NOMO-1 treated with dmso at 0.1 percent for 144 hours (cell line): ENCODE data around the gene AZU1.
"Not testable (repeated sequence)": the region's sequence is repeated elsewhere in the genome, so short reads cannot be mapped to it uniquely, and the experiment has no call there.

Experiments
- DNase-seq: peaks from one replicate; lab custom pipeline; 2025; ENCODE audit not compliant: unreplicated experiment; lab: John Stamatoyannopoulos, UW

Gene AZU1

DNA sequence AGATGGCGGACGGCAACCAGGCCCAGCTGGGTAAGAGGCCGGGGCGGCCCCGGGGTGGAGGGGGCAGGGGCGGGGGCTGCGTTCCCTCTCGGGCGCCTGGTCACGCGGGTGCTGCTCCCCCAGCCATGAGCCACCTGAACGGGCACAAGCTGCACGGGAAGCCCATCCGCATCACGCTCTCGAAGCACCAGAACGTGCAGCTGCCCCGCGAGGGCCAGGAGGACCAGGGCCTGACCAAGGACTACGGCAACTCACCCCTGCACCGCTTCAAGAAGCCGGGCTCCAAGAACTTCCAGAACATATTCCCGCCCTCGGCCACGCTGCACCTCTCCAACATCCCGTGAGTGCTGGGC, 19.2 kb upstream of the AZU1 start:
- DNase-seq: no peak

- no peak for DNase-seq
These were observed 17.4 kb upstream of the AZU1 start for GRCh38 chr19:810077-810855.

DNA sequence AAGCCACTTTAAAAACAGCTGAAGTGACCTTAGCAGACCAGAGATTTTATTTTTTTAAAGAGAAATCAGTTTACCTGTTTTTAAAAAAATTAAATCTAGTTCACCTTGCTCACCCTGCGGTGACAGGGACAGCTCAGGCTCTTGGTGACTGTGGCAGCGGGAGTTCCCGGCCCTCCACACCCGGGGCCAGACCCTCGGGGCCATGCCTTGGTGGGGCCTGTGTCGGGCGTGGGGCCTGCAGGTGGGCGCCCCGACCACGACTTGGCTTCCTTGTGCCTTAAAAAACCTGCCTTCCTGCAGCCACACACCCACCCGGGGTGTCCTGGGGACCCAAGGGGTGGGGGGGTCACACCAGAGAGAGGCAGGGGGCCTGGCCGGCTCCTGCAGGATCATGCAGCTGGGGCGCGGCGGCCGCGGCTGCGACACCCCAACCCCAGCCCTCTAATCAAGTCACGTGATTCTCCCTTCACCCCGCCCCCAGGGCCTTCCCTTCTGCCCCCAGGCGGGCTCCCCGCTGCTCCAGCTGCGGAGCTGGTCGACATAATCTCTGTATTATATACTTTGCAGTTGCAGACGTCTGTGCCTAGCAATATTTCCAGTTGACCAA, 16.7 kb upstream of the AZU1 start:
- DNase-seq: no peak

GRCh38 chr19:811506-812048, 16.1 kb upstream of the AZU1 start:
- no peak for DNase-seq

DNA sequence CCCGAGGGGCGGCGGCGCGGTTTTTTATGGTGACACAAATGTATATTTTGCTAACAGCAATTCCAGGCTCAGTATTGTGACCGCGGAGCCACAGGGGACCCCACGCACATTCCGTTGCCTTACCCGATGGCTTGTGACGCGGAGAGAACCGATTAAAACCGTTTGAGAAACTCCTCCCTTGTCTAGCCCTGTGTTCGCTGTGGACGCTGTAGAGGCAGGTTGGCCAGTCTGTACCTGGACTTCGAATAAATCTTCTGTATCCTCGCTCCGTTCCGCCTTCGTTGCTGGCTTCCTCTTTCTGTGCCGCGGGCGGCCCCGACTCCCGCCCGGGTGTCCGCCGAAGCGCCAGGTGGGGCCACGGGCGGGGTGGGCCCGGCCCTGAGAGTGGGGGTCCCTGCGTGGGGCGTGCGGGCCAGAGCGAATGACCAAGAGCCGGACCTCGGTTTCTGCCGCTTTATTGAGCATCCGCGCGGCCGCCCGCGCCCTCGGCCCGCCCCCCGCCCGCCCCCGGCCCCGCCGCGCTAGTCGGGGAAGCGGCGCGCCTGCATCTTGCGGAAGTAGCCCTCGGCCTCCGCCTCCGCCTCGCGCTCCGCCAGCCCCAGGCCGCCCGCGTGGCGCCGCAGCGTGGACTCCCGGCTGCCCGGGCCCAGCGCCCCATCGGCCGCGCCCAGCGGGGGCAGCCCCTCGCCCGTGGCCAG, 15.4 kb upstream of the AZU1 start:
- no peak for DNase-seq

DNA sequence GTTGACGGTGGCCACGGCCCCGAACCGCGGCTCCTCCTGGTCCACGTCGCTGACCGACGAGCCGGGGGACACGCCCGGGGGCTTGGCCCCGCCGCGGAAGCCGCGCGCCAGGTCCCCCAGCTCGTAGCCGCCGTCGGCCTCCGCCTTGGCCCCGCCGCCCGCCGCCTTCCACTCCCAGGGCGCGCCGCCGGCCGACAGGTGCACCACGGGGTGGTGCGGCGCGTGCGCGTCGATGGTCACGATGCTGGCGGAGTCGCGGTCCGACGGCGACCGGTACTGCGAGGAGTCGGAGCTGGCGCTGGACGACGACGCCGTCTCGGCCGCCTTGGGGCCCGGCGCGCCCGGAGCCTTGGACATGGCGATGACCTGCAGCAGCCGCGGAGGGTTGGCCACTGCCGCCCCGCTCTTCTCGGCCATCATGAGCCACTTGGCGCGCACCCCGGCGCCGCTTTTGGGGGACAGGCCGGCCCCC, 14.9 kb upstream of the AZU1 start:
- no peak for DNase-seq

DNA sequence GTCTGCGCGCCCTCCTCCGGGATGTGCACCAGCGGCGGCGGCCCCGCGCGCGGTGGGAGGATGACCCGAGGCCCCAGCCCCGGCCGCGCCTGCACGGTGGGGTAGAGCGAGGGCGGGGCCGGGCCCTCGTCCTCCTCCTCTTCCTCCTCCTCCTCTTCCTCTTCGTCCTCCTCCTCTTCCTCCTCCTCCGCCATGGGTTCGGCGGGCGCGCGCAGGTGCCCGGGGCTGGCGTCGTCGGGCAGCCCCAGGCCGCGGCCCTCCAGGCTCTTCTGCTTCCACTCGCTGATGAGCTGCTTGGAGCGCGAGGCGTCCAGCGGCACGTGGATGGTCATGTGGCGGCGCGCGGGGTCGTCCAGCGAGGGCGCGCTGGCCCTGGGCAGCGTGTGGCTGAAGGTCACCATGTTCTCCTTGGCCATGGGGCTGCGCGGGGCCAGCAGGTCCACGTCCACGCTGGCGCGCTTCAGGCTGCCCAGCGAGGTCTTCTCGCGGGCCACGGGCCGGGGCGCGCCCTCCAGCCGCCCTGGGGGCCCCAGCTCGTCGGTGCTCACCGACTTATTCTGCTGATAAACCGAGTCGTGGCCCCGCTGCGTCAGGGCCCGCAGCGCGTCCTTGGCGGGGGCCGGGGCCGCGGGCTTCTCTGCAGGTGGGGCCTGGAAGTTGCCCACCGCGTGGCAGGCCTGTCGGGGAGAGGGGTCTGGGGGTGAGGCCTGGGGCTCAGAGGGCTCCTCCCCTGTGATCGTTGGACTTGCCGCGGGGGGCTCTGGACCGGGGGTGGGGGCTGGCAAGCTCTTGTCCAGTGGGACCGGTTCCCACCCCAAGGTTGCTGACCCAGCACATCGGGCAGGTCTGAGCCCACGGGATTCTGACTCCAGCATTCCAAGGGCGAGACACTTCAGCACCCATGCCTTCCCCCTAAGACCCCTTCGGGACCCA, 14.2 kb upstream of the AZU1 start:
- no peak for DNase-seq

GRCh38 chr19:814152-815078, 13.2 kb upstream of the AZU1 start:
- DNase-seq: no peak

GRCh38 chr19:815079-815774, 12.4 kb upstream of the AZU1 start:
- DNase-seq: no peak

GRCh38 chr19:815775-816499, 11.7 kb upstream of the AZU1 start:
- DNase-seq: no peak

GRCh38 chr19:816500-816857, 11.2 kb upstream of the AZU1 start:
- no peak for DNase-seq

DNA sequence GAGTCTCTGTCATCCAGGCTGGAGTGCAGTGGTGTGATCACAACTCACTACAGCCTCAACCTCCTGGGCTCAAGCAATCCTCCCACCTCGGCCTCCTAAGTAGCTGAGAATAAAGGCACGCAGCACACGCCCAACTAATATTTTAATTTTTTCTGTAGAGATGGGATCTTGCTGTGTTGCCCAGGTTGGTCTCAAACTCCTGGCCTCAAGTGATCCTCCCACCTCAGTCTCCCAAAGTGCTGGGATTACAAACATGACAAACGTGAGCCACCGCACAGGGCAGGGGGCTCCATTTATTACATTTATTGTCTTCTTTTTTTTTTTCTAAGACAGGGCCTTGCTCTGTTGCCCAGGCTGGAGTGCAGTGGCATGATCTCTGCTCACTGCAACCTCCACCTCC, 7.4 kb upstream of the AZU1 start:
- DNase-seq: not testable (repeated sequence)

DNA sequence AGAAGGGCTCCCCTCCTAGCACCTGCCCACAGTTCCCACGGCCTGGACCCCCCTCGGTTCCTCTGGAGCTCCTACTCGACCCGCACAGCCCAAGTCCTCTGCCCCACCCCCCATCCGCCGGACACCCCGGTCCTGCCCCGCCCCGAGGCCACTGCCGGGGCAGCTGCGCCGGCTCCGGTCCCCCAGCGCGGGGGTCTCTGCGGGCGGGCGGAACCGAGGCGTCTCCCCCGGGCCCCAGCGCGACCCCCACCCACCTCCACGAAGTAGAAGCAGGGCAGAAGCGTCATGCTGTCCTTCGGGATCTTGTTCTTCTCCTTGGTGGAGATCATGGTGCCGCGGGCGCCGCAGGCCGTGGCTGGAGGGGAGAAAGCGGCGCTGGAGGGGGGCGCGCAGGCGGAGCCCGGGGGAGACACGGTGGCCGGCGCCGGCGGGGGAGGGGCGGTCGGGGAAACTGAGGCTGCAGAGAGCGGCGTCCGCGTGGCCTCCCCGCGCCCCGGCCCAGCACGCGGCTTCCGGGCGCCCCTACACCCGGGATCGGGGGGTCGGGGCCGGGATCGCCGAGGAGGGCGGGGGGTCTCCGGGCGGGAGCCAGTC, 6.3 kb upstream of the AZU1 start:
- DNase-seq: no peak

DNA sequence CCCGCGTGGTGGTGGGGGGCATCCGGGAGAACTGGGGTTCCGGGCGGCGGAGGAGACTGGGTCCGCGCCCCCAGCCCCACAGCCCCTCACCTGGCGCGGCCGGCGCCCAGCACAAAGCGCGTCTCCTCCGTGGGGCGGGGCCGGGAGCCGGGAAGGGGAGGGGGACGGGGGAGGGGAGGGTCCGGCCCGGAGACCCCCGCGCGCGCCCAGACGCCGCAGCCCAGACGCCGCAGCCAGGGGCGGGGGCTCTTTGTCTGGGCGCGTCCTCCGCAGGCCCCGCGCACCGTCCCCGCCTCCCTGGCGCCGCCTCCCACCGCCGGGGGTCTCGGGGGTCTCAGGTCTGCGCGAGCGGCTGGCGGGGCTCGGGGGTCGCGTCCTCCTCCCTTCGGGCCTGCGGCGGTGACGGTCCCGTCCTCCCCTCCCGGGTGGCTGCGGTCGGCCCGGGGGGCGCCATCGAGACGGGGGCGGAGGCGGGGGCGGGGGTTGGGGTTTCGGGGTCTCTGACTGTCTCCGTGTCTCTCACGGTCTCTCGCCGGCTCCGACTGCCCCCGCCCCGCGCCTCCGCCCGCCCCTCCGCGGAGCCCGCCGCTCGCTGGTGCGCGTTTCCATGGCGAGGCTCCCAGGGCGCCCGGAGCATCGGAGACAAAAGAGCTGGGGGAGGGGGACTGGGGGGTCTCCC, 5.7 kb upstream of the AZU1 start, which contains the start of gene PLPPR3:
Gene PLPPR3 (minus strand): TSS at position 131 of the 679 bp plus-strand sequence. CDS start 396 bp downstream, outside the sequence.
- DNase-seq: no peak

DNA sequence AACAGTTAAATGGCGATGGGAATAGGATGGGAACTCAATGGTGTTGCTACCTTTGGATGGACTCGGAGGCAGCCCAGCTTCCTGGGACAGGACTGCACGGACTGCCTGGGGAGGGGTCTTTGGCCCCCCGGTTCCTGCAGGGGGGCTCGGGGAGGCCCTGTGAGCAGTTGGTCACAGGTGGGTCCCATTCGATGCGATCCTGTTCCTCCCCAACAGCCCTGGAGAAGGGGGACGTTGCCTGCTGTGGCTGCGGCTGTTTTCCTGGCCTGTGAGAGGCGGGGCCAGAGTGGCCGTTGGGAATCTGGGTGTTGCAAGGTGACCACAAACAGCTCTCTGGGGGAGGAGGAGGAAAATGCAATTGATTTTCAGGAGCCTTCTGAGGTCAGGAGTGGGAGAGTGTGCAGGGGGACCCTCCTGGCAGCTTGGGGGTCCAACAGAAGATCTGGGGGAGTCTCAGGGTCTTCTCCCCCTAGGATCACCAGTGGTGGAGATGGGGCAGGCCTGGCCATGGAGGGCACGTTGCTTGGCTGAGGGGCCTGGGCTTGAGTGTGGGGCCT, 4.0 kb upstream of the AZU1 start:
- DNase-seq: peak; percentile 33

- DNase-seq: peak; percentile 66
These were observed 2.8 kb upstream of the AZU1 start for GRCh38 chr19:824885-825284.
